Ramos (cell line): ENCODE measurements around the gene CD68.

Experiments used
- in situ Hi-C: fragments of 300-500 bp; cut with MboI; formaldehyde crosslinking; loops from one replicate; pipeline ENCODE4 v1.14.3; 2022; ENCODE audit warnings: low sequenced_read_pairs; ENCODE audit not compliant: unreplicated experiment

The CD68 gene, protein sequence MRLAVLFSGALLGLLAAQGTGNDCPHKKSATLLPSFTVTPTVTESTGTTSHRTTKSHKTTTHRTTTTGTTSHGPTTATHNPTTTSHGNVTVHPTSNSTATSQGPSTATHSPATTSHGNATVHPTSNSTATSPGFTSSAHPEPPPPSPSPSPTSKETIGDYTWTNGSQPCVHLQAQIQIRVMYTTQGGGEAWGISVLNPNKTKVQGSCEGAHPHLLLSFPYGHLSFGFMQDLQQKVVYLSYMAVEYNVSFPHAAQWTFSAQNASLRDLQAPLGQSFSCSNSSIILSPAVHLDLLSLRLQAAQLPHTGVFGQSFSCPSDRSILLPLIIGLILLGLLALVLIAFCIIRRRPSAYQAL

DNA sequence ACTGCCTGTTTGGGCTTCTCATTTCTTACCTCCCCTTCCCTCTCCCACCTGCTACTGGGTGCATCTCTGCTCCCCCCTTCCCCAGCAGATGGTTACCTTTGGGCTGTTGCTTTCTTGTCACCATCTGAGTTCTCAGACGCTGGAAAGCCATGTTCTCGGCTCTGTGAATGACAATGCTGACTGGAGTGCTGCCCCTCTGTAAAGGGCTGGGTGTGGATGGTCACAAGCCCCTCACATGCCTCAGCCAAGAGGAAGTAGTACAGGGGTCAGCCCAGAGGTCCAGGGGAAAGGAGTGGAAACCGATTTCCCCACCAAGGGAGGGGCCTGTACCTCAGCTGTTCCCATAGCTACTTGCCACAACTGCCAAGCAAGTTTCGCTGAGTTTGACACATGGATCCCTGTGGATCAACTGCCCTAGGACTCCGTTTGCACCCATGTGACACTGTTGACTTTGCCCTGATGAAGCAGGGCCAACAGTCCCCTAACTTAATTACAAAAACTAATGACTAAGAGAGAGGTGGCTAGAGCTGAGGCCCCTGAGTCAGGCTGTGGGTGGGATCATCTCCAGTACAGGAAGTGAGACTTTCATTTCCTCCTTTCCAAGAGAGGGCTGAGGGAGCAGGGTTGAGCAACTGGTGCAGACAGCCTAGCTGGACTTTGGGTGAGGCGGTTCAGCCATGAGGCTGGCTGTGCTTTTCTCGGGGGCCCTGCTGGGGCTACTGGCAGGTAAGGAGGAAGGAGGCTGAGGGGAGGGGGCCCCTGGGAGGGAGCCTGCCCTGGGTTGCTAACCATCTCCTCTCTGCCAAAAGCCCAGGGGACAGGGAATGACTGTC lies at the start of gene CD68:
Gene CD68 (plus strand): TSS at position 638 of the 833 bp plus-strand sequence. CDS start 40 bp downstream, at position 678.
- in situ Hi-C loops: no loop called here

DNA sequence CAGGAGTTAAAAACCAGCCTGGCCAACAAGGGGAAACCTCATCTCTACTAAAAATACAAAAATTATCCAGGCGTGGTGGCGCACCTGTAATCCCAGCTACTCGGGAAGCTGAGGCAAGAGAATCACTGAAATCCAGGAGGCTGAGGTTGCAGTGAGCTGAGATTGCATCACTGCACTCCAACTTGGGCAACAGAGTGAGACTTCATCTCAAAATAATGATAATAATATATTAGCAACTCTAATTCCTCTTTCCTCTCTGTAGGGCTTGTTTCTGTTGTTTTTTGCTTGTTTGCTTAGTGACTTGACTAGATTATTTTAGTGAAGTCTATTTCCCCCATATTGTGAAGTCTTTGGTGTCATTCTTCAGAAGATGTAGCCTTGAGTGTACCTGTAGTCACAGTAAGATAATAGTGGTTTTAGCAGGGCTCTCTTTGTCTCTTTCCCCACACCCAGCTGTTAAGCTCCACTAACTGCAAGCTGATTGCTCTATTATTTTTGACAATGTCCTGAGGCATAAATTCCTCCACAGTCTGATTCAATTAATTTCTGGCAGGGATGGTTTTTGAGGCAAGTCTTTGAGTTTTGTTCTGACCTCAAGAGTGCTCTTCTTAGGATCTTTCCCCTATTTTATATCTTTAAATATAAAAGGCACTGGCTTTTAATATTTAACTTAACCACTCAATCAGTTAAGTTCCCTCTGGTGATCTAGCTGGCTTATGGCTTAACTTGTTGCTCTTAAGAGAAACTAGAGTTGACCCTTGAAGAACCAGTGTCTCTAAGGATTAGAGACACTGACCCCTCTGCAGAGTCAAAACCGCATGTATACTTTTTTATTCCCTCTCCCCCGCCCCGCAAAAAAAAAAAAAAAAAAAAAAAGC lies 49.2 kb upstream of the CD68 start:
- in situ Hi-C loops: no loop called here

DNA sequence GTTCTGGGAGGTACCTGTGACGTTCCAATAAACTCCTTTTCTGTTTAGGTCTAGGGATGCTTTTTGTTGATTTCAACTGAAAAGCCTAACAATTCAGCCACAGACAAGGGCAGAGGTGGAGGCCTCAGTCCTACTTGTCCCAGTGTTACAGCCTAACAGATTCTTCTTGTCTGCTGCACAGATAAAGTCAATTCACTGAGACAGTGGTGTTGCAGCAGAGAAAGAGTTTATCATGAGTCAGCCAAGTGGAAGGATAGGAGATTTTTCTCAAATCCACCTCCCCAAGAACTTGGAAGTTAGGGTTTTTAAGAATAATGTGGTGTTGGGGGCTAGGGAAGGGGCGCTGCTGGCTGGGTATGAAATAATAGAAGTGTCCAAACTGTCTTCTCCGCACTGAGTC lies 41.4 kb upstream of the CD68 start:
- in situ Hi-C loops: no loop called here

DNA sequence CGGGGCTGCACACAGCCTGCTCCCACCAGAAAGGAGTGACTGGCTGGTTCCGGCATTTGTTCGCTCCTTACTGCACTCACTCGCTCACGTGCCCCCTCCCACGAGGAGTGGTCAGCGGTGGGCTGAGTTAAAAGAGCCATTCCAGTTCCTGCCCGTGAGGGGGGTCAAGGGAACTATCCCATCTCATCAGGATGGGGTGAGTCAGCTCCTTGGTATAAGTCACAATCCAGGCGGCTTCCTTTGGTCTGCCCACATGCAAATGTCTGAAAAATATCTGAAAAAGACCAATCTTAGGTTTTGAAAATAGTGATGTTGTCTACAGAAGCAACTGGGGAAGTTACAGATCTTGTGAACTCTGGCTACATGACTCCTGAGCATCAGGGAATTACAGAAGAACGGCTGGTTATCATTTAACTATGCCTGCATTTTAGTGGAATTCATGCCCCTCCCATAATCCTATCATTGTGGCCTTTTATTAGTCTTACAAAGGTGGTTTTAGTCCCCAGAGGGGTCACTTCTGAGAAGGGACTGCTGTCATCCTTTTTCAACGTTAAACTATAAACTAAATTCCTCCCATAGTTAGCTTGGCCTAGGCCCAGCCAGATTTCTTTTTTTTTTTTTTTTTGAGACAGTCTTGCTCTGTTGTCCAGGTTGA lies 40.4 kb upstream of the CD68 start:
- in situ Hi-C loops: no loop called here

DNA sequence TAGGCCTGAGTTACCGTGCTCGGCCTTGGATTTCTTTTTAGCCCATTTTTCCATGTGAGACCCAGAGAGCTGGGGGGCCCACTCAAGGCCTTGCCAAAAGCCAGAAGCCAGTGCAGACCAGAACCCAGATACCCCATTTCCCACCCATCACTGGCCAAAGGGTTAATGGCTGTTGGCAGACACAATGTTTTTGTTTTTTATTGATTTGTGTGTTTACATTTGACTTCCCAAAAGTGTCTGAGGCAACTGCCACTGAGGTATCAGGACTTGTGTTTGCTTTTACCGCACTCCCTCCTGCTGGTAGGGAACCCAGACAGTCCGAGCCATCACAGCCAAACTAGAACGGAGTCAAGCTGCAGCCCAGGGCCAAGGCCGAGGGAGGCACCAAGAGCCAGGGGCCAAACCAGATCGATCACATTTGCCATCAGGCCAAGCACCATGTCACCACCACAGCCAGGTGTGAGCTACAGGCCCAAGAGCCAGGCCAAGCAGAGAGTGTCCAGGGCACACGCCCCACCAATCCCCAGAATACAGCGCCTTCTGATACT lies 38.3 kb upstream of the CD68 start:
- in situ Hi-C loops: no loop called here

DNA sequence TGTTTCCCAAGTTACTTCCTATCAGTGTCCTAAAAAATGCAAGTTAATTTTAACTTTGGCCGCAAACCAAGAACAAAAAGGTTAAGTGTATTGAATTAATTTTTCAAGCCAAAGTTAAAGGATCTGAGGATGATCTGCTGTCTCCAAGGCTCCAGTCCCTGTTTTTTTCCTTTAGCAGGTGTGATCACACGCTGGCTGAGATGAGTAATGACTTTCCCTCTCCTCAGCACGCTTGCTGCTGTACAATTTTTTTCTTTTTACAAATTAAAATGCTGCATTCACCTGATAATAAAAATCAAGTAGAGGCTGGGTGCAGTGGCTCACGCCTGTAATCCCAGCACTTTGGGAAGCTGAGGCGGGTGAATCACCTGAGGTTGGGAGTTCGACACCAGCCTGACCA lies 34.5 kb upstream of the CD68 start:
- in situ Hi-C loops: no loop called here

DNA sequence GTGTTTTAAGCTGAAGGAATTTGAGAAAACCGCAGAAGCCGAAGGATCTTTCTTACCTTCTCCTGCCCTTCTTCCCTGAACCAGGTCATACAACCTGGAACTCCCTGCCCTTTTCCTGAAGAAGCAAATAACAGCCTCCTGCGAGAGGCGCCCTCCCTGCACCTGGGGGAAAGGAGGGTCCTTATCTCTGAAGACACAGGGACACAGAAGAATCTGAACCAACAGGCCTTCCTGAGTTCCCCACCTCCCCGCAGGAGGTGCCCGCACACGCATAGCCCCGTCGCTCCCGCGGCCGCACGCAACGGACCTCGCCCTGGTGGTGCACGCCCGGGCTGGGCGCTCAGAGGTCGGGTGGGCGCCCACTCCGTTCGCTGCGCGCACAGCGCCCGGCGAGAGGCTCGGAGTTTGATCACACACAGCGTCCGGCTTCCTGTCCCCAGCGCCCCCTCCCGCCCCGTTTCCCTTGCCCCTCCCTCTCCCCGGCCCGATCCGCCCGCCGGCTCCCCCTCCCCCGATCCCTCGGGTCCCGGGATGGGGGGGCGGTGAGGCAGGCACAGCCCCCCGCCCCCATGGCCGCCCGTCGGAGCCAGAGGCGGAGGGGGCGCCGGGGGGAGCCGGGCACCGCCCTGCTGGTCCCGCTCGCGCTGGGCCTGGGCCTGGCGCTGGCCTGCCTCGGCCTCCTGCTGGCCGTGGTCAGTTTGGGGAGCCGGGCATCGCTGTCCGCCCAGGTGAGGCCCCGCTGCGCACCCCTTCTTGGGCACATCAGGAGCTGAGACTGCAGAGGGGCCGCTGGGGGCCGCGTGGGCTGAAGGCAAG lies 30.6 kb upstream of the CD68 start, which contains the start of gene TNFSF12:
Gene TNFSF12 (plus strand): TSS at position 474 of the 816 bp plus-strand sequence. CDS start 96 bp downstream, at position 570.
- in situ Hi-C loops: no loop called here

DNA sequence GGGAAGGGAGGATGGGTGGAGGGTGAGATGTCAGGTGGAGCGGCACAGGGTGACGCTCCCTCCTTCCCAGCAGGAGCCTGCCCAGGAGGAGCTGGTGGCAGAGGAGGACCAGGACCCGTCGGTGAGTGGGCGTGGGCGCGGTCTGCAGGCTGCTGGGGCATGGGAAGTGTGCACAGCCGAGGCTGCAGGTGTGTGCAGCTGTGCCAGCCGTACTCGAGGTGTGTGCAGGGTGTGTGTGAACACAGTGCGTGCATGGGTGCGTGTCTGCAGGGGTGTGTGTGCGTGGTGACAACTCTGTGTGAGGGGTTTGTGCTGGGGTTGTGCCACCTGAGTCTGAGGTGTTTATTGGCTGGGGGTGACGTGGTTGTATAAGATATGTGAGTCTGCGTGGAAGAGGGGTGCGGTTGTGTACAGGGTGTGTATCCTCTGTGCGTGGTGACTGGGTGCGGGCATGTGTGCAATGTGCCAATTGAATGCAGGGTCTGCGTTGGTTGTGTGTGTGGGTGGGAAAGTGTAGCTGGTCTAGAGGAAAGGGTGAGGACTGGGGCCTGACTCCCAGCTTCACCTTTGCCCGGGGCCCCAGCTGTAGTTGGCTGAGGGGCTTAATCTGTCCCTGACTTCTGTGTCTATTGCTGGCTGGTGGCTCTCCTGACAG lies 29.9 kb upstream of the CD68 start:
- in situ Hi-C loops: no loop called here

DNA sequence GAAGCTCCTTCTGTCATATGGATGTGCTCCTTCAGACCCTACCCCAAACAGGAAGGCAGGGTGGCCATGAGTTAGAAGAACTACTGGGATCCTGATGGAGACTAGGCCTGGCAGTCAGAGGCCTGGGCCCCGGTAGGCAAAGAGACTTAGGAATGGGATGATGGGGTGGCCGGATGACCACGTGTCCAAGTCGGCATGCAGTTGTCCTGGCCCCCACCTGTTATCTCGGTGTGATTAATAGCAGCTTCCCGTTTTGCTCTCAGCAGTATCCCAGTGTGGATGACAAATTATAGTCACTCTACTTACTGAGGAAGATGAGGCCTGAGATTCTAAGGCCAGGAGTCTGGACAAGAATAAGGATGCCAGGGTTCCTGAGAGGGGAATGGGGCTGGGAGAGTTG lies 29.1 kb upstream of the CD68 start:
- in situ Hi-C loops: no loop called here

DNA sequence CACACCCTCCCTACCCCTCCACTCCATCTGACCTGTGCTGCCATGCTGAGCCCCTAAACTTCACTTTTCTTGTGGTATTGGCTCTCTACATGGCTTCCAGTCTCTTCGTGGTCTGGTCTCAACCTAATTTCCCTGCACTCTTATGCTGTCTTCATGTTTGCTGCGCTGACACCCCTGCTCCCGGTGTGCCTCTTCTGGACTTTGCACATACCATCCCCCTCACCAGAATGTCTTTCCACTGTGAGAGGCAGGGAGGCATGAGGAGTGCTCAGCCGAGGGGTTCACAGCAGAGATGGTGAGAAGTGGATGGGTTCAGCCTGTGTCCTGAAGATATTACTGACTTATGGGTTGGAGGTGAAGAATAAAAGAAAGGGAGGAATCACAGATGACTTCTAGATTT lies 28.0 kb upstream of the CD68 start:
- in situ Hi-C loops: no loop called here

DNA sequence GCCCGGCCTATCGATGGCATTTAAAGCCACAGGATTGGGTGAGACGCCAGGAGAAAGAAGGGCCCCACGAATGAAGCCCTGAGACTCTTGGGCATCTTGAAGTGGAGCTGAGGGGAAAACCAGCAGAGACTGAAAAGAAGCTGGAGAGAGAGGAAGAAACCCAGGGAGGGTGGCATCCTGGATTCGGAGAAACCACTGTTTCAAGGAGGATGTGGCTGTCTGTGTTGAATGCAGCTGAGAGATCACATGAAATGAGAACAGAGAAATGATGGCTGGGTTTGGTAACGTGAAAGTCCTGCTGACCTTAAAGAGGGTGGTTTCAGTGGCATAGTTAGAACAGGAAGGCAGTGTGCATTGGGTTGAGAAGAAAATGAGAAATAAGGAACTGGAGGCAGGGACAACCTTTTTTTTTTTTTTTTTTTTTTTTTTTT lies 26.8 kb upstream of the CD68 start:
- in situ Hi-C loops: no loop called here

DNA sequence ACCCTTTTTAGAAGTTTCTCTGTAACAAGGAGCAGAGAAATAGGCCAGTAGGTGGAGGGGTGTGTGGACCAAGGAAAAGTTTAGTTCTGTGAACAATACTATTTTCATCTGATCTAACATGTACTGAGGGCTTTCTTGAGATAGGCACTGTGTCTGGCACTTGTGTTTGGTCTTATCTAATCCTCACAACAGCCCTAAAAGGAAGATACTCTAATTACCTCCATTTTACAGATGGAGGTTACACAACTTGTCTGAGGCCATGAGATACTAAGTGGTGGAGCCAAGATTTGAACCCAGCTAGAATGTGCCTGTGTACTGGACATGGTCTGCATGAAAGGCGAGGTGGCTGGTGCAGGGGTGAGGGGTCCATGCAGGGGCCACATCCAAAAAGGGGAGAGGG lies 26.1 kb upstream of the CD68 start:
- in situ Hi-C loops: no loop called here

DNA sequence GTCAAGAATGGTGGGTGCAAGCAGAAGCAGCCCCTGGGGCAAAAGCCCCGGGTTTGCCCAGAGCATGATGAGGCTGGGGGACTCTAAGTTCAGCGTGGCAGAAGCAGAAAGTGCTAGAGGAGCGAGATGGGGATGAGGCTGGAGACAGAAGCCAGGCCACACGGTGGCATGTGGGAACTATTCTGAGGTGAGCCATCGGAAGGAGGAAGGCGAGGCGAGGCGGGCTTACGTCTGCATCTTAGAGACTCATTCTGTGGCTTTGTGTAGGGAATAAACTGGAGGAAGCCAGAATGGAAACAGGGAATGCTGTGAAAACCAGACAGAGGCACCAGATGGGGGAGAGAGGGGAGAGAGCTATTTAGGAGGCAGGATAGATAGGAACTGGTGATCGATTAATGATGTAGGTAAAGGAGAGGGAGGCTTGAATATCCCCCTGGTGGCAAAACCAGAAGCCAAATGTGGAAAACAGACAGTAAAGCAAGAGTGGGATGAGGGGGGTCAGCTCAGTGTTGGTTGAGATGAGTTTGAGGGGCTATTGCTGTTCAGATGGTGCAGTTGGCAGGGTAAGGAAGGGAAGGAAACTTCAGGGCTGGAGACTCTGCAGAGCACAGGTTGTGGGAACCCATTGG lies 24.0 kb upstream of the CD68 start:
- in situ Hi-C loops: no loop called here

DNA sequence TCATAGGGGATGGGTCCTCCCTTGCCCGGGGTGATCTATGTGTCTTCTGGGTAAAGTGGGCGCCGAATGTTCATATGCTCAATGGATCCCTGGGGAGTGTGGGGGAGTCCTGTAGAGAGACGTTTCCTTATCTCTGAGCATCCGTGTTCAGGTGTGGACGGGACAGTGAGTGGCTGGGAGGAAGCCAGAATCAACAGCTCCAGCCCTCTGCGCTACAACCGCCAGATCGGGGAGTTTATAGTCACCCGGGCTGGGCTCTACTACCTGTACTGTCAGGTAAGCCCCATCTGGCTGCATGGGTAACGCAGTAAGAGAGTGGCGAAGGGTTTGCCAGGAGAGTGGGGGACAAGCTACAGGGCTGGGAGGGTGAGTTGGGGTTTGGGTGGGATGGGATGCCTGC lies 22.8 kb upstream of the CD68 start:
- in situ Hi-C loops: no loop called here

DNA sequence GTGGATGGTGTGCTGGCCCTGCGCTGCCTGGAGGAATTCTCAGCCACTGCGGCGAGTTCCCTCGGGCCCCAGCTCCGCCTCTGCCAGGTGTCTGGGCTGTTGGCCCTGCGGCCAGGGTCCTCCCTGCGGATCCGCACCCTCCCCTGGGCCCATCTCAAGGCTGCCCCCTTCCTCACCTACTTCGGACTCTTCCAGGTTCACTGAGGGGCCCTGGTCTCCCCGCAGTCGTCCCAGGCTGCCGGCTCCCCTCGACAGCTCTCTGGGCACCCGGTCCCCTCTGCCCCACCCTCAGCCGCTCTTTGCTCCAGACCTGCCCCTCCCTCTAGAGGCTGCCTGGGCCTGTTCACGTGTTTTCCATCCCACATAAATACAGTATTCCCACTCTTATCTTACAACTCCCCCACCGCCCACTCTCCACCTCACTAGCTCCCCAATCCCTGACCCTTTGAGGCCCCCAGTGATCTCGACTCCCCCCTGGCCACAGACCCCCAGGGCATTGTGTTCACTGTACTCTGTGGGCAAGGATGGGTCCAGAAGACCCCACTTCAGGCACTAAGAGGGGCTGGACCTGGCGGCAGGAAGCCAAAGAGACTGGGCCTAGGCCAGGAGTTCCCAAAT lies 22.2 kb upstream of the CD68 start:
- in situ Hi-C loops: no loop called here

DNA sequence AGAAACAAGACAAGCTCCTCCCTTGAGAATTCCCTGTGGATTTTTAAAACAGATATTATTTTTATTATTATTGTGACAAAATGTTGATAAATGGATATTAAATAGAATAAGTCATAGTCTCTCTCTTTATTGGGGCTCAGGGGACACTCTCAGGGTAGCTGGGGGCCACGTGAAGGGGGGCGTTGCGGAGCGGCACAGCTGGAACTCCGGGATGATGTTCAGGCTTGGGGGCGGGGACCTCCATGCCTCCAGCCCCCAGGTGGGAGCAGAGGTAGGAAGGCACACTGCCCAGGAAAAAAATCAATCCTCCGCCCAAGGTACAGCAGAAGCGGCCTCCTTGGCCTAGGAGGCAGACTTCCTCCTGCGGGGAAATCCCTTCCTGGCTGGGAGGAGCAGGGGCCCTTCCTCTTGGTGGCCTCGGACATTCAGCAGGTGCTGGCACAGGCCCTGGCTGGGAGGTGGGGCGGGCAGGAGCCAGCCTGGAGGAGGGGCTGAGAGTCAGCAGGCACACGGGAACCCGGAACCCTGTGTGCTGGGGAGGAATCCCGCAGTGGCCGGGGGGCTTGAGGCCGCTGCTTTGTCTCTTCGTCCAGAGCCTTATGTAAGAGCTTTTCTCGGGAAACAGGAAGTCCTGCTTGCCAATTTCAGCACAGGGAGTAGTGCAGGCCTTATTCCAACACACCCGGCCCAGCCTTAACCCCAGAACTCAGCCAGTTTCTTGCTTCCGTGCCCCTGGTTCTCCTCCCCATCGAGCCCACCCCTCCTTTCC lies 21.5 kb upstream of the CD68 start:
- in situ Hi-C loops: no loop called here
